GM12891 (cell line): ENCODE measurements around the gene RETREG1.
"Not testable (repeated sequence)": the region's sequence is repeated elsewhere in the genome, so short reads cannot be mapped to it uniquely, and the experiment has no call there.

Experiments used
- DNase-seq: peaks from one replicate; pipeline ENCODE4 v3.0.0; 2011; ENCODE audit warnings: low spot score; ENCODE audit not compliant: insufficient read length
- FAIRE-seq: peaks from 2 replicates; lab custom pipeline; 2011; peaks lifted over from hg19 to GRCh38; lab: Jason Lieb, UNC
- PAX5 ChIP-seq: IDR thresholded peaks from 2 replicates; pipeline ENCODE4 v1.6.1; 2011; ENCODE audit warnings: low read length, moderate library complexity, mild to moderate bottlenecking; ENCODE audit not compliant: insufficient read depth, severe bottlenecking
- POLR2A ChIP-seq: IDR thresholded peaks from 2 replicates; pipeline ENCODE4 v1.6.1; 2011; ENCODE audit warnings: low read depth, low read length, control low read depth
- POLR2AphosphoS5 ChIP-seq: IDR thresholded peaks from 2 replicates; pipeline ENCODE4 v1.6.1; 2011; ENCODE audit warnings: low read depth, low read length, control low read depth
- POU2F2 ChIP-seq: IDR thresholded peaks from 2 replicates; pipeline ENCODE4 v1.6.1; 2011; ENCODE audit warnings: low read depth, mild to moderate bottlenecking, control low read depth, low read length, moderate library complexity
- SPI1 ChIP-seq: IDR thresholded peaks from 2 replicates; pipeline ENCODE4 v1.6.1; 2011; ENCODE audit warnings: low read depth, low read length, control low read depth
- TAF1 ChIP-seq: IDR thresholded peaks from 2 replicates; pipeline ENCODE4 v1.6.1; 2011; ENCODE audit warnings: low read depth, low read length, control low read depth

The RETREG1 gene

GRCh38 chr5:16615741-16616535 lies 859 bp downstream of the RETREG1 start:
- DNase-seq (no peak), FAIRE-seq (no peak)
- TF ChIP-seq POLR2A, result no peak
- TF ChIP-seq POLR2AphosphoS5, result no peak
- no peak for TF ChIP-seq TAF1
- TF ChIP-seq POU2F2, result no peak
- TF ChIP-seq PAX5, result no peak

DNA sequence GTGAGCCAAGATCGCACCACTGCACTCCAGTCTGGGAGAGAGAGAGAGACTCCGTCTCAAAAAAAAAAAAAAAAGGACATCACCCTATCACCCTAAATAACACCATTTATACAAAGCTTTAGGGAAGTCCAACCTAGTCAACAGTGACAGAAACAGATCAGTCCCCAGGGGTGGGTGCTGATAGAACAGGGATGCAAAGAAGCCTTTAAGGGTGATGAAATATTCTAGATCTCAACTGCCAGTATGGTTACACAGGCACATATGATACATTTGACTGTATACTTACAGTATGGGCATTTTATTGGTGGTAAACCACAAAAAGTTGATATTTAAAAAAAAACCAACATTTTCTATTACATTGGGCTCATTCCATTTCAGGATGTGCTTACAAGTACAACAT lies 4.8 kb downstream of the RETREG1 start:
- TF ChIP-seq SPI1 (no peak), POU2F2 (no peak), POLR2AphosphoS5 (no peak), TAF1 (no peak)
- FAIRE-seq (no peak), DNase-seq (no peak)

DNA sequence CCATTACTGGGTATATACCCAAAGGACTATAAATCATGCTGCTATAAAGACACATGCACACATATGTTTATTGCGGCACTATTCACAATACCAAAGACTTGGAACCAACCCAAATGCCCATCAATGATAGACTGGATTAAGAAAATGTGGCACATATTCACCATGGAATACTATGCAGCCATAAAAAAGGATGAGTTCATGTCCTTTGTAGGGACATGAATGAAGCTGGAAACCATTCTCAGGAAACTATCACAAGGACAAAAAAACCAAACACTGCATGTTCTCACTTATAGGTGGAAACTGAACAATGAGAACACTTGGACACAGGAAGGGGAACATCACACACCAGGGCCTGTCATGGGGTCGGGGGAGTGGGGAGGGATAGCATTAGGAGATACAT lies 5.9 kb downstream of the RETREG1 start:
- FAIRE-seq, DNase-seq: not testable (repeated sequence)

GRCh38 chr5:16609412-16609811 lies 7.4 kb downstream of the RETREG1 start:
- no peak for FAIRE-seq
- no peak for TF ChIP-seq PAX5
- no peak for TF ChIP-seq POLR2AphosphoS5
- TF ChIP-seq TAF1, result no peak
- no peak for TF ChIP-seq SPI1
- TF ChIP-seq POLR2A, result no peak
- no peak for TF ChIP-seq POU2F2
- DNase-seq, result no peak

GRCh38 chr5:16606628-16607027 lies 10.2 kb downstream of the RETREG1 start:
- no peak for TF ChIP-seq POU2F2
- no peak for FAIRE-seq

DNA sequence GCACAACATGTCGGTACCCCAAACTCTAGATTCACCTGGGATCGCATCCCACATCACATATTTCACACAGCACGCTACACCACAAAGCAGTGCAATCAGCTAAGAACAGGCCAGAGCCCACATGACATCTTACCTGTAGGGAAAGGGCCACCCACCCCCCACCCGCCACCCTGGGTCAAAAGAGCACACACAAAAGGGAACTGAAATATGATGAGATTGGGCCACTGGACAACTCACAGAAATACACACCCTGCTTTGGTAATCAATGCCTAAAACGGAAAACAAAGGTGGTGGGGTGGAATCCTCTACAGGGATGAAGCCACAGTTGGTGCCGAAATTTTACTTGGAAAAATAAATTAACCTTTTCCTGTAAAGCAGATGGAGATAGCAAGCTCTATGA lies 13.1 kb downstream of the RETREG1 start:
- FAIRE-seq (no peak), DNase-seq (no peak)
- no peak for TF ChIP-seq PAX5
- TF ChIP-seq SPI1, result peak; percentile 60

More at GRCh38 chr5:16606628-16607027, 10.2 kb downstream of the RETREG1 start:
- DNase-seq, result no peak

DNA sequence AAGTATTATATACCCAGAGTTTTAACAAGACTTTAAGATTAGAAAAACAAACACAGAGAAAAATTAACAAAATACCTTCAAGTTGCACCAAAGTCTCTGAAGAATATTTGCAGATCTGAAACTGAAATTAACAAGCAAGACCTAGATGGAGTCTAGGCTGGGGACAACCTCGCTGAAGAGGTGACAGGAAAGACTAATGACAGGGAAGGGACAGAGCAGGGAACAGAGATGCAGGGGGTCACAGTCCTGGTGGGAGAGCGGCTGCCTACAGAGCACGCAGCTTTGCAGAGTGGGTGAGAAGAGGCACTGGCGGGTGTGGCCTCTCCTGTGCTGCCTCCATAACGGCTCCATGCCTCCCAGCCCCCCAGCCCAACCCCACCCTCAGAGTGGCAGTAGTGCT lies 13.5 kb downstream of the RETREG1 start:
- FAIRE-seq (no peak), DNase-seq (no peak)
- TF ChIP-seq TAF1 (no peak), POU2F2 (no peak), PAX5 (no peak), POLR2A (no peak), POLR2AphosphoS5 (no peak), SPI1 (no peak)

DNA sequence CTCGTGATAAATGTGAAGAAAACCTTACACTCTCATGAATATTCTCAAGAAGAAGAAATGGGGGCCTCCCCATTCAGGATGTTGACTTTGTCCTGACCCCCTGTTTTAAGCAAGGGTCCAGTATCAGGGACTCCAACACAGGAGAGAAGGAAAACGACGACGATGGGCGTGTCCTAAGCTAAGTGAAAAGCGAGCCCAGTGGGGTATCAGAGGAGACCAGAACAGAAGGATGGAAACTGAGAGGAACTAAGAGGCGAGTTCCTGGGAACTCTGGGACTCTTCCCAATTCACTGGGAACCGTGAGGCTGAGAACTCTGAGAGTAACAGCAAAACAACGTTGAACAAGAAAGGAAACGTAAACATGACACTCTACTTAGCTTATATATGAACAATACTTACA lies 14.6 kb downstream of the RETREG1 start:
- no peak for DNase-seq
- no peak for TF ChIP-seq TAF1
- TF ChIP-seq POU2F2, result no peak
- no peak for TF ChIP-seq SPI1
- TF ChIP-seq PAX5, result no peak
- no peak for TF ChIP-seq POLR2A
- TF ChIP-seq POLR2AphosphoS5, result no peak
- no peak for FAIRE-seq

DNA sequence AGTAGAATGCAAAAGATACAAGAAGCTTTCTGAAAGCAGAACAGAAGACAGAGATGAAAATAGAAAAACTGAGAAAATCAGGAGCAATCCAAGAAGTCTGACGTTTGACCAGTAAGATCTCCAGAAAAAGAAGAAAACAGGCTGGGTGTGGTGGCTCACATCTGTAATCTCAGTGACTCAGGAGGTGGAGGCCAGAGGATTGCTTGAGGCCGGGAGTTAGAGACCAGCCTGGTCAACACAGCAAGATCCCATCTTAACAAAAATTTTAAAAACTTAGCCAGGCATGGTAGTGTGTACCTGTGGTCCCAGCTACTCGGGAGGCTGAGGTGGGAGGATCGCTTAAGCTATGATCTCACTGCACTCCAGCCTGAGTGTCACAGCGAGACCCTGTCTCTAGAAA lies 15.9 kb downstream of the RETREG1 start:
- FAIRE-seq (no peak), DNase-seq (no peak)
- TF ChIP-seq POU2F2, result no peak
- TF ChIP-seq TAF1, result no peak

- no peak for DNase-seq
- TF ChIP-seq PAX5 (no peak), TAF1 (no peak), SPI1 (no peak), POU2F2 (no peak), POLR2A (no peak), POLR2AphosphoS5 (no peak)
- no peak for FAIRE-seq
Measured at GRCh38 chr5:16600397-16600796, 16.4 kb downstream of the RETREG1 start.

- no peak for DNase-seq
- TF ChIP-seq PAX5 (no peak), POLR2A (no peak), TAF1 (no peak), SPI1 (no peak), POU2F2 (no peak), POLR2AphosphoS5 (no peak)
- no peak for FAIRE-seq
Measured at GRCh38 chr5:16597946-16598694, 18.7 kb downstream of the RETREG1 start.
